Measurements from ENCODE around the gene RABGEF1.
"Not testable (repeated sequence)": the region's sequence is repeated elsewhere in the genome, so short reads cannot be mapped to it uniquely, and the experiment has no call there.

RABGEF1 gene

DNA sequence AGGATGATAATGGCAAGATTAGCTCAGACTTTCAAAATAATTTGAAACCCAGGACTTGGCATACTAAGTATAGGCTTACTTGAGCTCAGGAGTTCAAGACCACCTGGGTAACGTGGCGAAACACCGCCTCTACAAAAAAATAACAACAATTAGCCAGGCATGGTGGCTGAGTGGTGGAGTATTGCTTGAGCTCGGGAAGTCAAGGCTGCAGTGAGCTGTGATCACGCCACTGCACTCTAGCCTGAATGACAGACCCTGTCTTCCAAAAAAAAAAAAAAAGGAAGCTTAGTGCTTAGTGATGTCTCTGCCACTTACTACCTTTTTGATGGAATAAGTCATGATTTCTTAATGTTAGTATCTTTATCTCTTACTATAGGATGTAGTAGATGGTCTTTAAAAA, 25.5 kb downstream of the RABGEF1 start:
- no peak for DNase-seq

DNA sequence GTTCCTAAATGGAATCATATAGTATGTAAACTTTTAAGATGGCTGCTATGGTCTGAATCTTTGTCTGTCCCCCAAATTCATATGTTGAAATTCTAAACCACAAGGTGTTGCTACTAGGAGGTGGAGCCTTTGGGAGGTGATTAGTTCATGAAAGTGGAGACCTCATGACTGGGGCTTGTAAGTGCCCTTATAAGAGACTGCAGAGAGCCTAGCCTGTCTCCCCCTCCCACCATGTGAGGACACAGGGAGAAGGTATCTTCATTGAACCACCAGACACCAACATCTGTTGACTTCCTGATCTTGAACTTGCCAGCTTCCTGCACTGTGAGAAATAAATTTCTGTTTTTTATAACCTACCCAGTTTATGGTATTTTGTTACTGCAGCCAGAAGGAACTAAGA, 27.0 kb downstream of the RABGEF1 start:
- not testable (repeated sequence) for DNase-seq

DNA sequence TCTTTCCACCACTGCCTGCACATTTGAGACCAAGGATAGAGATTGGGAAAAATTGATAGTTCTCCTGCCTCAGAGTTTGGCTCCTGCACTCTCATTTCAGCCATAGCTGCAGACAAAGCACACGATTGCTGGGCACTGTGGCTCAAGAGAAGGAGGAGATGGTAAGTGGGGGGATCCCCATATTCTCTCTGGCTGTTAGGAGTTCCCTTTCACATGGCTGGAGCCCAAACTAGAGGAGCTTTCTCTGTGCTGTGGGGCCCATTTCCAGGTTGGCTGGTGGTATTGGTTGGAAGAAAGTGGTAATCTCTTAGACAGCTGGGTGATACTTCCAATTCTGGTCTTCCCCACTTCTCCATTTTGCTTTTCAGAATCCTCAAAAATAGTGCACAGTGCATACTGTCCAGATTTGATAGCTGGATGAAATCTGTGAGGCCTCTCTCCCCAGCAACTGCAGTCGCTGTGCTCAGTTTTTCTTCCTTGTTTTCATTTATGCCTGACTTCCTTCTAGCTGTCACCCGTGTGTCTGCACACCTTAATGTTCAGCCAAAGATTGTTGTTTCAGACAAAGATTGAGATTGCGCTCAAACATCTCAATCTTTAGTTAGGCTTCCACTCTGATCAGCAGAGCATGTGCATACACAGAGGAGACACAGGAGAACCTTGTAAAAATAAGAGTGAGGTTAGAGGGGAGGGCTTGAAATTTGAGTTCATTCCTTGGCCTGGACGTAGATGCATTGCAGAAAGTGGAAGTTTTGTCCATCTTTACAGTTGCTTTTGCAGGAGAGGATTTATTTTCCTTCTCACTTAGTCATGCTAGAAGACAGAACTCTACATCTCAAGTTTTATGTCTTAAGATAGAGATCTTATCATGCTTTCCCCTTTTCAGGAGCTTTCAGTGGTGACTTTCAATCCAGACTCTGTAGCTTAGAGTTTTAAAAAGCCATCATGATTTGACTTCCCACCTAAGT, 28.6 kb downstream of the RABGEF1 start:
- DNase-seq: no peak

GRCh38 chr7:66769833-66770512, 29.4 kb downstream of the RABGEF1 start:
- no peak for DNase-seq

DNA sequence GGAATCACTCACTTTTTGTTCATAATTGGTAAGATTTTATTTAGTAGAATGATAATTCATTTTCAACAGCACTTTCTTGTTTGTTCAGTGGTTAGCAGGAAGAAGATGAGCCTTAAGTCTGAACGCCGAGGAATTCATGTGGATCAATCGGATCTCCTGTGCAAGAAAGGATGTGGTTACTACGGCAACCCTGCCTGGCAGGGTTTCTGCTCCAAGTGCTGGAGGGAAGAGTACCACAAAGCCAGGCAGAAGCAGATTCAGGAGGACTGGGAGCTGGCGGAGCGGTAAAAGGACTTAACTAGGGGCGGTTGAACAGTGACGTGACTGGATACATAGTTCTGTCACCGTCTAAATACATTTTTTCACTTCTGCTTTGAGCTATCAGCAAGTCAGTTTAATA, 31.3 kb downstream of the RABGEF1 start:
- no peak for DNase-seq

- DNase-seq: not testable (repeated sequence)
Measured at GRCh38 chr7:66773744-66774143, 33.2 kb downstream of the RABGEF1 start.

- not testable (repeated sequence) for DNase-seq
Measured at GRCh38 chr7:66776383-66776782, 35.9 kb downstream of the RABGEF1 start.

DNA sequence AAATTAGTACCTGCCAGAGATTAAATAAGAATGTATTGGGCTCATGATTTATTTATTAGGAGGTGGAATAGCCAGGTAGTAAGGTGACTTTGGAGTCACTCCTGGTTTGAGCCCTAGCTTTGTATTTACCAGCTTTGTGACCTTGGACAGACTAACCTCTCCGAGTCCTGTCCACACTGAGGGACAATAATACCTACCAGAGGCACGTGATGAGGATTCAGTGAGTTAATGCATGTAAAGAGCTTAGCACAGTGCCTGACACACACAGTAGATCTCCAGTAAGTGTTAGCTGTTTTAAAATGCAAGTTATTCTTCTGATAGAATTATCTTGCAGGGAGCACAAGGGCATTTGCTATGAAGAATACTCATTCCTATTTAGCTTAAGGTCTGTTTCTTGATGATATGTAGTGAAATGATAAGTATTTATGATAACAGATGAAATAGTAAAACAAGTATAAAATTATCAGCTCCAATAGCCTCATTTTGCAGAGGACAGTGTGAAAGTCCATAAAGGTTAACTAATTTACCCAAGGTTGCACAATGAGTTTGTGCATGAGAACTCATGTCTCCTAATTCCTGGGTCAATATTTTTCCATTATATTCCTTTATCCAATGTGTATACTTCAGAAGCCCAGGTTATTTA, 36.4 kb downstream of the RABGEF1 start:
- no peak for DNase-seq

DNA sequence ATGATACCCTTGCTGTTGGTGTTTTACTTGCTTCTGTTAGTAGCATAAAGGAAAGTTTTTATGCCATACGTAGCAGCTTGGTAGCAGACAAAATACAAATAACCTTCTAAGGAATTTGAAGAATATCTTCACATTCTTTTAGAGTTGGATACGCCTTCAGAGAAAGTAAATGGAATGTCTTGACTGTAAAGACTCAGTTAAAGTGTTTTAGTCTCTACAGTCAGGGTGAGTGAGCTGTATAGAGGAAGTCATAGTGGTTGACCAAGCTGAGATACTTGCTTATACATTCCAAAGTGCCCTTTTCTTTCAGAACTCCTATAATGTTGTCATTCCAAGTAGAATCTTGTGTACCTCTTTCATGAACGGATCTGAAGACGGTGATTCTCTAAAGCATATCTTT, 37.7 kb downstream of the RABGEF1 start:
- no peak for DNase-seq

GRCh38 chr7:66779669-66780409, 39.3 kb downstream of the RABGEF1 start:
- DNase-seq: no peak

- no peak for DNase-seq
Measured at GRCh38 chr7:66781408-66782090, 41.0 kb downstream of the RABGEF1 start.

- DNase-seq: not testable (repeated sequence)
Measured at GRCh38 chr7:66782875-66783274, 42.3 kb downstream of the RABGEF1 start.

GRCh38 chr7:66783887-66784595, 43.5 kb downstream of the RABGEF1 start:
- not testable (repeated sequence) for DNase-seq

DNA sequence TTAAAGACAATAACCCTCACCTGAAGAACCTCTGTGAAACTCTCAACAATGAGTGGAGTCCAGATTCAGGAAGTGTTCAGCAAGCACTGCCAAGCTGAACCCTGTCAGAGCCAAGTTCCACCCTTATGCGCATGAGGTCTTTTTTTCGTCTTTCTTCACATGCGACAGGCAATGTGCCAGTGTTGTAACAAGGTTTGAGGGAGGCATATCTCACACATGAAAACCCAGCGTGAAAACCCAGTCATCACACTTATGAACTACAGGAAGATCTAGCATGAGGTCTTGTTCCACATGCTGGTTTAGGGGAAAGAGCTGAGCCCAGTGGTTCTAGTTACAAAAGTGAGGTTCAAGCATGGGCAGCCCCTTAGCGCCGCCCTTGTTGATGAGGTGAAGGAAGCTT, 49.7 kb downstream of the RABGEF1 start:
- DNase-seq: no peak

DNA sequence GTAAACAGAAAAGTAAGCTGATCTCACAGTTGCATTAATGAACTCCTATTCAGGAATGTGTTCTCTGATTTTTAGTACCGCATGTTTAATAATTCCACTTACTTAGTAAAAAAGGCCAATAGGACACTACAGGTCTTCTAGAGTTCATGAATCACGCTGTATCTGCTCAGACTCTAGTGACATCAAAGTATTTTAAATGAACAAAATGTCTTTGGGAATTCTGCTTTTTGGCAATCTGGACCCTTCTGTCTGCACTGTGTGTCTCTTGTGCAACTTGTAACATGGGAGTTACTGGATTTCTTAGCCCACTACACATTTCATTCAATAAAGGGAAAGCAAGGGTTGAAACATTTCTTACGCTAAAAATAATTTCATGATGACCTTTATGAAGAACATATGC, 50.2 kb downstream of the RABGEF1 start:
- DNase-seq: no peak

DNA sequence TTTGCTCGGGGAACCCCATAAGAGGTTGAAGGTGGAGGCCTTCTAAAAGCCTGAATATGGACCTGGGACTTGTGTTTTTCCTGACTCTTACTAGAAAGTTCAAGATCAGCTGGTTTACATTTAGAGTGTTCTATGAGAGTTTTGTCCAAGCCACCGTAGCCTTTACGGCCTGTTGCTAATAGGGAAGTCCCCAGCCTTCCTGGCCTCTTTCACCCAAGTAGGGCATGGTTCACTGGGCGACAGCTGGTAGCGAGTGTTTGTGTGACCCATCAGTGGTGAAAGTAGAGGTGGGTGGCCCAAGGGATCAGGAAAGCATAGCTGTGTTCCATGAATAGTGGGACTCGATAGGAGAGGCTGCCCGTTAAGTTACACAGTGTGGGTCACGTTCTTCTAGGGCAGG, 60.1 kb downstream of the RABGEF1 start:
- DNase-seq: no peak

DNA sequence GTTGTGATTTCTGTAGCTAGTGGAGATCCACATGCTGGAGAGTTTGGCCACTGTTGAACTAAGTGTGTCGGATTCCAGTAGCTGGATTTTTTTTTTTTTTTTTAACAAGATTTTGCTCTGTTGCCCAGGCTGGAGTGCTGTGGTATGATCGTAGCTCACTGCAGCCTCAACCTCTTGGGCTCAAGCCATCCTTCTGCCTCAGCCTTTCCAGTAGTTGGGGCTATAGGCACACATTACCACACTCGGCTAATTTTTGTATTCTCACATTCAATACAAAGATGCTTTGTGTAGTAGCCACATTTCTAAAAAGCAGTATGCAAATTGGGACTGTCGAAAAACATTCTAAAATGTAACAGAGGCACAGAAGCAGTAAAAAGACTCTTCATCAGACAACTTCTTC, 63.5 kb downstream of the RABGEF1 start:
- DNase-seq: no peak

DNA sequence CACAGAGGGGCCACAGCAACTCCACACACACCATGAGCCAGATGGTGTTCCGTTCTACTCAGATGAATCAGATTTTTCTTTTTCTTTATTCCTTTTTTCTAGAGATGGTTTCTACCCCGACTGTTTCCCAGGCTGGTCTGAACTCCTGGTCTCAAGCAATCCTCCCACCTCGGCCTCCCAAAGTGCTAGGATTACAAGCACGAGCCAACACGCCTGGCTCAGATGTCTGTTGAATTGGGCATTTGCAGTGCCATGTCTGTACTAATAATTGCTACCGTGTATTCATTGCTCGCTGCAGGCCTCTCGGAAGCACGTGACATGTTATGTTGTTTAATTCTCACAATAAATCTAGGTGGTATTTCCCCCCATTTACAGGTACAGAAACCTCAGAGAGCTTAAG, 67.2 kb downstream of the RABGEF1 start:
- DNase-seq: no peak

- DNase-seq: no peak
Measured at GRCh38 chr7:66810716-66811115, 70.2 kb downstream of the RABGEF1 start.

GRCh38 chr7:66815186-66815875, 74.8 kb downstream of the RABGEF1 start:
- DNase-seq: not testable (repeated sequence)

DNA sequence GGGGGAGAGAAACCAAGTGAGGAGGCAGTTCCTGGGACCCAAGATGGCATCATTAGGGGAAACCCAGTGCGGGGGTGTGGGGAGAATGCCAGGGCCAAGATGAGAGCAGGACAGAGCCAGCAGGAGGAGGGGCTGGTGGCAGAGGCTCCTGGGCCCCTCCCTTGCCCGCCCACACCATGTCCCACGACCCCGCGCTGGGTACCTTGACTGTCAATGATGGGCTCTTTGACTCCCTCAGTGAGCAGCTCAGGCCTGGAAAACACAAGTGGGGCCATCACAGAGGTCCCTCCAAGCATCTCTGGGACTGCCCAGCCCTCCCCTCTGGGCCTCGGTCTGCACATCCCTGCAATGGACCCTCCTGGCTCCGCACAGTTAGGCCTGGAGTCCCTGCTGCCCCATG, 75.4 kb downstream of the RABGEF1 start:
- DNase-seq: no peak

Data from stimulated activated naive CD4-positive, alpha-beta T cell (primary cell).